ENCODE measurements around the gene PDCD2L. TPM values are rescaled to one million over a fixed set of nuclear protein-coding genes. Genes with fewer than 3 reads are reported as not detected.

The PDCD2L gene
- total RNA-seq (10 to 100 TPM in 4 of 7 donors, 1 to 10 TPM in 3; 5.2 to 19.7 (median 10.7) TPM), polyA plus RNA-seq (10 to 100 TPM; 11.1 to 13.3 (median 12.8) TPM)
- long read RNA-seq, donor 1, partial matches to known transcripts = 0 of 4 reads
- long read RNA-seq, donor 1, other reads (novel, unspliced or antisense) = 0 of 4 reads
- long read RNA-seq, donor 2, partial matches to known transcripts = 0 of 2 reads
- long read RNA-seq, donor 2, other reads (novel, unspliced or antisense) = 0 of 2 reads

- no peaks in the 10 kb centered on the region for H3K9me3 ChIP-seq
- peaks cover 0 to 36% (median 15%) of the 10 kb centered on the region in 6 donors for H3K4me1 ChIP-seq
- intact Hi-C loops (cut with DNase I; ENCODE audit: low total_unique reads) = no loop called here
- WGBS, 5 donors = 0 to 1% (median 1%) methylated on average over 36 to 69 of the region's 69 CpGs
- TF ChIP-seq CTCF (IDR thresholded peaks at IDR 0.05 in 8 of 11, conservative IDR thresholded peaks at IDR 0.05 in 3 of 11) = peak in 2 of 11 experiments; percentile 3 to 13
- peak; percentile 93 to 95 (median 93) for TF ChIP-seq POLR2AphosphoS5 (IDR thresholded peaks at IDR 0.05)
- peak in 2 of 3 donors; percentile 31 to 51 for TF ChIP-seq POLR2A (IDR thresholded peaks at IDR 0.05)
- peak within 1 kb of the TSS in 7 of 8 donors; percentile 60 to 85 (median 75) for H3K27ac ChIP-seq
- peak within 1 kb of the TSS; percentile 72 to 98 (median 94) for H3K4me3 ChIP-seq
- peaks cover 0 to 35% (median 17%) of the 10 kb centered on the region in 6 donors for H3K36me3 ChIP-seq
- no peaks in the 10 kb centered on the region for H3K27me3 ChIP-seq (replicated peaks in 1 of 7)
- DNase-seq = peak; percentile 97
These were observed at the start of gene PDCD2L for GRCh38 chr19:34404109-34404909. PDCD2L (plus strand) TSS chr19:34404399; CDS start chr19:34404431, 32 bp downstream.

GRCh38 chr19:34355201-34355600 is 49.0 kb upstream of the PDCD2L start:
- H3K9me3 ChIP-seq = no peaks in the 10 kb centered on the region
- H3K4me3 ChIP-seq = no peak overlapping the region
- no peak overlapping the region for H3K27ac ChIP-seq
- peak in 2 of 3 donors; percentile 11 to 14 for TF ChIP-seq POLR2AphosphoS5 (IDR thresholded peaks at IDR 0.05)
- TF ChIP-seq POLR2A (IDR thresholded peaks at IDR 0.05) = no peak
- H3K36me3 ChIP-seq = peaks cover 2 to 61% (median 36%) of the 10 kb centered on the region in 6 donors
- DNase-seq = no peak
- H3K27me3 ChIP-seq (replicated peaks in 1 of 7) = no peaks in the 10 kb centered on the region
- peaks cover 0 to 39% (median 29%) of the 10 kb centered on the region in 6 donors for H3K4me1 ChIP-seq
- intact Hi-C loops (cut with DNase I; ENCODE audit: low total_unique reads) = no loop called here
- WGBS, 5 donors = 97 to 99% (median 97%) methylated on average over 8 of the region's 8 CpGs

- intact Hi-C loops (cut with DNase I; ENCODE audit: low total_unique reads) = no loop called here
- peak overlapping the region in 1 of 8 donors; percentile 2 for H3K27ac ChIP-seq
- peaks cover 2 to 44% (median 31%) of the 10 kb centered on the region in 6 donors for H3K36me3 ChIP-seq
- no peak for TF ChIP-seq POLR2AphosphoS5 (IDR thresholded peaks at IDR 0.05)
- no peak for TF ChIP-seq POLR2A (IDR thresholded peaks at IDR 0.05)
- no peak for TF ChIP-seq CTCF (IDR thresholded peaks at IDR 0.05 in 8 of 11, conservative IDR thresholded peaks at IDR 0.05 in 3 of 11)
- no peaks in the 10 kb centered on the region for H3K27me3 ChIP-seq (replicated peaks in 1 of 7)
- 90 to 95% (median 94%) methylated on average over 3 to 4 of the region's 4 CpGs for WGBS, 5 donors
- no peak for DNase-seq
- H3K9me3 ChIP-seq = no peaks in the 10 kb centered on the region
- peaks cover 0 to 23% (median 18%) of the 10 kb centered on the region in 6 donors for H3K4me1 ChIP-seq
- no peak overlapping the region for H3K4me3 ChIP-seq
These were observed 47.3 kb upstream of the PDCD2L start for GRCh38 chr19:34356875-34357274.

GRCh38 chr19:34357431-34357830 is 46.8 kb upstream of the PDCD2L start:
- DNase-seq = no peak
- TF ChIP-seq POLR2A (IDR thresholded peaks at IDR 0.05) = no peak
- no peak for TF ChIP-seq POLR2AphosphoS5 (IDR thresholded peaks at IDR 0.05)
- no peak for TF ChIP-seq CTCF (IDR thresholded peaks at IDR 0.05 in 8 of 11, conservative IDR thresholded peaks at IDR 0.05 in 3 of 11)
- H3K27me3 ChIP-seq (replicated peaks in 1 of 7) = no peaks in the 10 kb centered on the region
- H3K27ac ChIP-seq = peak overlapping the region in 1 of 8 donors; percentile 2
- peaks cover 0 to 21% (median 17%) of the 10 kb centered on the region in 6 donors for H3K4me1 ChIP-seq
- WGBS, 5 donors = 85 to 99% (median 94%) methylated on average over 4 of the region's 4 CpGs
- H3K4me3 ChIP-seq = no peak overlapping the region
- no peaks in the 10 kb centered on the region for H3K9me3 ChIP-seq
- peaks cover 2 to 38% (median 26%) of the 10 kb centered on the region in 6 donors for H3K36me3 ChIP-seq
- intact Hi-C loops (cut with DNase I; ENCODE audit: low total_unique reads) = no loop called here

Data from spleen (tissue), 13 donors.